ENCODE results near the gene DIS3L2. TPM values are rescaled to one million over a fixed set of nuclear protein-coding genes. Genes with fewer than 3 reads are reported as not detected.

The DIS3L2 gene
- total RNA-seq, 2 experiments from 2014 or later: 20.2 to 20.6 TPM

DNA sequence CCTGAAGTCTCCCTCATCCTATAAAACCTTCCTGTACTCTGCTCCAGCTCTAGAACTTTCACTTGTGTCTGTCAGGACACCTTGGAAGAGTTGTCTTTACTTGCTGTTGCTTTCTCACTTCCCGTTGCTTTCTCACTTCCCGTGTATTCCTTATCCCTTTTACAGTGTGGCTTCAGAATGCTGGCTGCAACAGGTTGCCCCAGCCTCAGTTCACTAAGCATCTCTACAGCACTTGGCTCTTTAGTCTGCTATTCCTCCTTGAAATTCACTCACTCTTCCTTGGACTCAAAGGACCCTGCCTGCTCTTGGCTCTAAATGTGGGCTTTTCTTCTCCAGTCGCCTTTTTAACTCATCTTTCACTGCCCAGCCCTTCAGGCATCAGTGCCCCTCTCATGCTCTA is 254.5 kb downstream of the DIS3L2 start:
- peaks cover 51% of the 10 kb centered on the region for H3K4me1 ChIP-seq (ENCODE audit: insufficient read depth, low read length, poor library complexity, severe bottlenecking)
- POLR2A ChIA-PET: no interaction called here
- no peak overlapping the region for H3K4me2 ChIP-seq (ENCODE audit: low read length)
- no peaks in the 10 kb centered on the region for H3K79me2 ChIP-seq (ENCODE audit: insufficient read depth, low read depth, low read length)
- H3K27ac ChIP-seq (ENCODE audit: low read depth, low read length, poor library complexity, severe bottlenecking): no peak overlapping the region
- no peaks in the 10 kb centered on the region for H3K9me3 ChIP-seq (ENCODE audit: low read length)
- no peak for TF ChIP-seq EZH2phosphoT487 (IDR thresholded peaks at IDR 0.05; ENCODE audit: borderline replicate concordance, low read depth, low read length)
- TF ChIP-seq, protein P1, sequence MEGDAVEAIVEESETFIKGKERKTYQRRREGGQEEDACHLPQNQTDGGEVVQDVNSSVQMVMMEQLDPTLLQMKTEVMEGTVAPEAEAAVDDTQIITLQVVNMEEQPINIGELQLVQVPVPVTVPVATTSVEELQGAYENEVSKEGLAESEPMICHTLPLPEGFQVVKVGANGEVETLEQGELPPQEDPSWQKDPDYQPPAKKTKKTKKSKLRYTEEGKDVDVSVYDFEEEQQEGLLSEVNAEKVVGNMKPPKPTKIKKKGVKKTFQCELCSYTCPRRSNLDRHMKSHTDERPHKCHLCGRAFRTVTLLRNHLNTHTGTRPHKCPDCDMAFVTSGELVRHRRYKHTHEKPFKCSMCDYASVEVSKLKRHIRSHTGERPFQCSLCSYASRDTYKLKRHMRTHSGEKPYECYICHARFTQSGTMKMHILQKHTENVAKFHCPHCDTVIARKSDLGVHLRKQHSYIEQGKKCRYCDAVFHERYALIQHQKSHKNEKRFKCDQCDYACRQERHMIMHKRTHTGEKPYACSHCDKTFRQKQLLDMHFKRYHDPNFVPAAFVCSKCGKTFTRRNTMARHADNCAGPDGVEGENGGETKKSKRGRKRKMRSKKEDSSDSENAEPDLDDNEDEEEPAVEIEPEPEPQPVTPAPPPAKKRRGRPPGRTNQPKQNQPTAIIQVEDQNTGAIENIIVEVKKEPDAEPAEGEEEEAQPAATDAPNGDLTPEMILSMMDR (conservative IDR thresholded peaks at IDR 0.05; ENCODE audit: low read length): no peak
- intact Hi-C loops (cut with micrococcal nuclease; ENCODE audit: unreplicated experiment): no loop called here
- H4K20me1 ChIP-seq (ENCODE audit: insufficient read depth, low read length): no peaks in the 10 kb centered on the region
- peaks cover 5% of the 10 kb centered on the region; the same call in 1 of the 2 replicates for H3K36me3 ChIP-seq (ENCODE audit: insufficient read depth, low read length)
- CTCF ChIA-PET (ENCODE audit: unreplicated experiment): no interaction called here
- no peak for DNase-seq (ENCODE audit: low spot score)
- H3K9me2 ChIP-seq (ENCODE audit: insufficient read depth, low read length): no peaks in the 10 kb centered on the region
- no peak overlapping the region for H2AFZ ChIP-seq (ENCODE audit: low read length)
- no TSS peak for BruUV-seq (replicated peaks)
- no peak overlapping the region for H3K4me3 ChIP-seq (ENCODE audit: low read depth, low read length, poor library complexity, severe bottlenecking)

DNA sequence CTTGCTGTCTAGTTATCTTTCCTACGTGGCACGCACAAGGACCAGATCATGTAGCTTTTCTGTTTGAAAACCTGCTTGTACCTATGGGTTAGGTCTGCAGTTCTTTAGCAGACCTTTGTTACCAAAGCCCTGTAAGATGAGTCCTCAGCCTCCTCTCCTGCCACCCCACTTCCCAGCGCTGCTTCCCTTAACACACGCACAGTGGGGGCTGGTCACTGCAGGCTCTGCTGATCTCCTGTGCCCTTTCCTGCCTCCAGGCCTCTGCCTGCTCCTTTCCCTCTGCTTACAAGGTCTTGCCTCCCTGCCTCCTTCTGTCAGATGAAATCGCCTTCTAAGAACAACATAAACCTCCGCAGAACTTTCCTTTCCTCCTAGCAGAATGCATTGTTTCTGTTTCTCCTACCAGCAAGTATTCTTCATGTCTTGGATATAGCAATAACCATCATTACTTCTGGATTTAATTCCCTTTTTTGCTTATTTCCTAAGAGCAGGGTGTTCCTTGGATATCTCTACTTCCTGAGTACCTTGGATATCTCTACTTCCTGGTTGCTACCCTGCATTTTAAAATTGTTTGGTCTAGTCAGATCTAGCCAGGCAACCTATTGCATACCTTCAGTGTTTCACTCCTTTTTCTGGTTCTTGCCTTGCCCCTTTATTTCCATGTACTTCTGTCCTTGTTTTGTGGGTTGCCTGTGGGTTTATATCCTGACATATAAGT is 257.4 kb downstream of the DIS3L2 start:
- ChIA-PET CTCF (ENCODE audit: unreplicated experiment) (no interaction called here), POLR2A (no interaction called here)
- Histone ChIP-seq H4K20me1 (ENCODE audit: insufficient read depth, low read length) (no peaks in the 10 kb centered on the region), H3K4me2 (ENCODE audit: low read length) (peak overlapping the region; percentile 72), H3K9me3 (ENCODE audit: low read length) (no peaks in the 10 kb centered on the region), H3K36me3 (ENCODE audit: insufficient read depth, low read length) (no peaks in the 10 kb centered on the region), H3K4me3 (ENCODE audit: low read depth, low read length, poor library complexity, severe bottlenecking) (peak overlapping the region; percentile 21), H3K4me1 (ENCODE audit: insufficient read depth, low read length, poor library complexity, severe bottlenecking) (peaks cover 26% of the 10 kb centered on the region), H2AFZ (ENCODE audit: low read length) (peak overlapping the region; percentile 57), H3K27ac (ENCODE audit: low read depth, low read length, poor library complexity, severe bottlenecking) (peak overlapping the region; percentile 62), H3K79me2 (ENCODE audit: insufficient read depth, low read depth, low read length) (no peaks in the 10 kb centered on the region), H3K9me2 (ENCODE audit: insufficient read depth, low read length) (no peaks in the 10 kb centered on the region)
- no peak for TF ChIP-seq EZH2phosphoT487 (IDR thresholded peaks at IDR 0.05; ENCODE audit: borderline replicate concordance, low read depth, low read length)
- TF ChIP-seq, protein P1 (conservative IDR thresholded peaks at IDR 0.05; ENCODE audit: low read length): no peak
- no peak for DNase-seq (ENCODE audit: low spot score)
- no TSS peak for BruUV-seq (replicated peaks)
- intact Hi-C loops (cut with micrococcal nuclease; ENCODE audit: unreplicated experiment): no loop called here

DNA sequence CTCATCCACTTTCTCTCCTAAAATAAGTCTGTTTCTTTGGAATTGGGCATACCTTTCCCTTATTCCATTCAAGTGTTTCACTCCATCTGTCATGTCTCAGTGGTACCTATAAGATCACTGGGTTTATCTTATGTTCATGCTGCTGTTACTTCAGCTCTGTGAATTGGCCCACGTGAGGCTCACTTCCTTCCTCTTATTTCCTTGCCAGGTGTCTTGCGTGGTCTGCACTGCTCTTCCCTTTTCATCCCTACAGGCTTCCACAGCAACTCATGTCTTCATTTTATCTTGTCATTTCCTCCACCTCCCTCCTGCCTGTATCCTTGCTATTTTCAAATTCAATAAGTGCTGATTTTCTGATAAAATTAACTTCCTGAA is 258.0 kb downstream of the DIS3L2 start:
- ChIA-PET POLR2A (interaction anchor here (1.2 kb wide), 1 partner anchor 114 kb away, joined by 3 read pairs; no protein-coding TSS in a partner anchor), CTCF (ENCODE audit: unreplicated experiment) (no interaction called here)
- Histone ChIP-seq H3K79me2 (ENCODE audit: insufficient read depth, low read depth, low read length) (no peaks in the 10 kb centered on the region), H3K4me3 (ENCODE audit: low read depth, low read length, poor library complexity, severe bottlenecking) (peak overlapping the region; percentile 21), H4K20me1 (ENCODE audit: insufficient read depth, low read length) (no peaks in the 10 kb centered on the region), H3K9me3 (ENCODE audit: low read length) (no peaks in the 10 kb centered on the region), H3K27ac (ENCODE audit: low read depth, low read length, poor library complexity, severe bottlenecking) (peak overlapping the region; percentile 62), H3K9me2 (ENCODE audit: insufficient read depth, low read length) (no peaks in the 10 kb centered on the region), H2AFZ (ENCODE audit: low read length) (peak overlapping the region; percentile 57), H3K4me2 (ENCODE audit: low read length) (peak overlapping the region; percentile 72), H3K4me1 (ENCODE audit: insufficient read depth, low read length, poor library complexity, severe bottlenecking) (peaks cover 26% of the 10 kb centered on the region), H3K36me3 (ENCODE audit: insufficient read depth, low read length) (no peaks in the 10 kb centered on the region)
- TF ChIP-seq EZH2phosphoT487 (IDR thresholded peaks at IDR 0.05; ENCODE audit: borderline replicate concordance, low read depth, low read length): no peak
- TF ChIP-seq, protein P1 (conservative IDR thresholded peaks at IDR 0.05; ENCODE audit: low read length): no peak
- no TSS peak for BruUV-seq (replicated peaks)
- DNase-seq (ENCODE audit: low spot score): peak; percentile 76
- intact Hi-C loops (cut with micrococcal nuclease; ENCODE audit: unreplicated experiment): no loop called here

Measured in OCI-LY7 (cell line).